ENCODE results near the gene SDK1.

GRCh38 chr7:4147926-4148620, 847.0 kb downstream of the SDK1 start:
- TF ChIP-seq, protein P1, sequence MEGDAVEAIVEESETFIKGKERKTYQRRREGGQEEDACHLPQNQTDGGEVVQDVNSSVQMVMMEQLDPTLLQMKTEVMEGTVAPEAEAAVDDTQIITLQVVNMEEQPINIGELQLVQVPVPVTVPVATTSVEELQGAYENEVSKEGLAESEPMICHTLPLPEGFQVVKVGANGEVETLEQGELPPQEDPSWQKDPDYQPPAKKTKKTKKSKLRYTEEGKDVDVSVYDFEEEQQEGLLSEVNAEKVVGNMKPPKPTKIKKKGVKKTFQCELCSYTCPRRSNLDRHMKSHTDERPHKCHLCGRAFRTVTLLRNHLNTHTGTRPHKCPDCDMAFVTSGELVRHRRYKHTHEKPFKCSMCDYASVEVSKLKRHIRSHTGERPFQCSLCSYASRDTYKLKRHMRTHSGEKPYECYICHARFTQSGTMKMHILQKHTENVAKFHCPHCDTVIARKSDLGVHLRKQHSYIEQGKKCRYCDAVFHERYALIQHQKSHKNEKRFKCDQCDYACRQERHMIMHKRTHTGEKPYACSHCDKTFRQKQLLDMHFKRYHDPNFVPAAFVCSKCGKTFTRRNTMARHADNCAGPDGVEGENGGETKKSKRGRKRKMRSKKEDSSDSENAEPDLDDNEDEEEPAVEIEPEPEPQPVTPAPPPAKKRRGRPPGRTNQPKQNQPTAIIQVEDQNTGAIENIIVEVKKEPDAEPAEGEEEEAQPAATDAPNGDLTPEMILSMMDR (IDR thresholded peaks at IDR 0.05): no peak
- no peak for TF ChIP-seq POLR2A (IDR thresholded peaks at IDR 0.05)
